Right hindlimb (tissue), 1 donor: Measurements from ENCODE around the gene LSP1.
"Not testable (repeated sequence)": the region's sequence is repeated elsewhere in the genome, so short reads cannot be mapped to it uniquely, and the experiment has no call there.

Experiments used
- DNase-seq: peaks from one replicate; pipeline ENCODE4 v3.0.0-alpha.2; 2018

The LSP1 gene

GRCh38 chr11:1931341-1932104 is 78.6 kb downstream of the LSP1 start:
- peak; percentile 89 for DNase-seq

- DNase-seq: no peak
These were observed 79.2 kb downstream of the LSP1 start for GRCh38 chr11:1932105-1932480.

- no peak for DNase-seq
These were observed 79.8 kb downstream of the LSP1 start for GRCh38 chr11:1932681-1933080.

- DNase-seq: no peak
These were observed 80.8 kb downstream of the LSP1 start for GRCh38 chr11:1933416-1934334.

GRCh38 chr11:1934335-1935155 is 81.7 kb downstream of the LSP1 start:
- DNase-seq: no peak

- no peak for DNase-seq
These were observed 82.5 kb downstream of the LSP1 start for GRCh38 chr11:1935156-1936071.

GRCh38 chr11:1936072-1936780 is 83.3 kb downstream of the LSP1 start:
- DNase-seq: no peak

GRCh38 chr11:1936781-1937615 is 84.1 kb downstream of the LSP1 start:
- DNase-seq: no peak

- no peak for DNase-seq
These were observed 84.9 kb downstream of the LSP1 start for GRCh38 chr11:1937616-1938342.

GRCh38 chr11:1938343-1939005 is 85.6 kb downstream of the LSP1 start:
- no peak for DNase-seq

GRCh38 chr11:1939006-1939625 is 86.2 kb downstream of the LSP1 start:
- peak; percentile 90 for DNase-seq

GRCh38 chr11:1939788-1940187 is 86.9 kb downstream of the LSP1 start:
- not testable (repeated sequence) for DNase-seq
